HG03064 (cell line): ENCODE data around the gene OAS3.
A peak's percentile ranks its signal among the peaks of the same experiment; 100 is the strongest.
"Not testable (repeated sequence)": the region's sequence is repeated elsewhere in the genome, so short reads cannot be mapped to it uniquely, and the experiment has no call there.

Experiments
- ATAC-seq: cut with Tn5 transposase; IDR thresholded peaks from one replicate; pipeline ENCODE4 v1.9.1; 2021; ENCODE audit warnings: low read depth; ENCODE audit not compliant: unreplicated experiment

The OAS3 gene

DNA sequence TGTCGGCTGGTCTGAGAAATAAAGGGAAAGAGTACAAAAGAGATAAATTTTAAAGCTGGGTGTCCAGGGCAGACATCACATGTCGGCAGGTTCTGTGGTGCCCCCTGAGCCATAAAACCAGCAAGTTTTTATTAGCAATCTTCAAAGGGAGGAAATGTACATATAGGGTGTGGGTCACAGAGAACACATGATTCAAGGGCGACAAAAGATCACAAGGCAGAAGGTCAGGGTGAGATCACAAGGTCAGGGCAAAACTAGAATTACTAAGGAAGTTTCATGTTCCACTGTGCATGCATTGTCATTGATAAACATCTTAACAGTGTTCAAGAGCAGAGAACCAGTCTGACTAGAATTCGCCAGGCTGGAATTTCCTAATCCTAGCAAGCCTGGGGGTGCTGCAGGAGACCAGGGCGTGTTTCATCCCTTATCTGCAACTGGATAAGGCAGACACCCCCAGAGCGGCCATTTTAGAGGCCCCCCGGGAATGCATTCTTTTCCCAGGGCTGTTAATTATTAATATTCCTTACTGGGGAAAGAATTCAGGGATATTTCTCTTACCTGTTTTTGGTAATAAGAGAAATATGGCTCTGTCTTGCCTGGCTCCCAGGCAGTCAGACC is 11.7 kb upstream of the OAS3 start:
- not testable (repeated sequence) for ATAC-seq

DNA sequence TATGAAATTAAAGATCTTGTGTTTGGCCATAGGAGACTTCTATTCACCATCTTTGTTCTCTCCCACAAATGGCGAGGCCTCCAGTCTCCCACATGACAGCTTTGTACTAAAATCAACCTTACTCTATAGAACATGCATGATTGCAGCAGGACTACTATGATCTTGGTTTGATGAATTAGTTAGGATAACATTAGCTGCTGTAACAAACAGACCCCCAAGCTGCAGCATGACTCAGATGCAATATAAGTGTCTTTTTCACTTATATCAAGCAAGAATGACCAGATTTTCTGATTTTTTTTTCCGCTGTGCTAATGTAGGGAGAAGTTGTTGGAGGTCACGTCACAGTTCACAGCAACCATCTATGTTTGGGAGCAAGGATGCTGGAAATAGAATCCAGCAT is 10.8 kb upstream of the OAS3 start:
- ATAC-seq = no peak

DNA sequence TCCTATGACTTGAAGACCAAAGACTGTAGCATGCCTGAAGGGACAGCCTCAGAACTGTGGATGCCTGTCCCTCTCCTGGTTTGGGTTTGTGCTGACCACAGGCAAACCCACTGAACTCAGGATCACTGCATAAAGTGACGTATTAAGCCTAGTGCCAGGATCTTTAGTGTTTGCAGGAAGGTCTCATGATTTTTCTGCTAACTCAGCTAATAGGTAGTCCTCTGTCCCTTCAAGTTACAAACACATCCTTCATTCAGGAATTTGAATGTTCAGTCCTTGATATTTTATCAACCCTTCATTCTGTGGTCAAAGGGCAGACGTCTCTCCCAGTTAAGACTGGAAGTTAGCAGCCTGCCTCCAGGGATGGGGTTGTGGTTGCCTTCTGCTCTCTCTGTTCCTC is 10.3 kb upstream of the OAS3 start:
- no peak for ATAC-seq

DNA sequence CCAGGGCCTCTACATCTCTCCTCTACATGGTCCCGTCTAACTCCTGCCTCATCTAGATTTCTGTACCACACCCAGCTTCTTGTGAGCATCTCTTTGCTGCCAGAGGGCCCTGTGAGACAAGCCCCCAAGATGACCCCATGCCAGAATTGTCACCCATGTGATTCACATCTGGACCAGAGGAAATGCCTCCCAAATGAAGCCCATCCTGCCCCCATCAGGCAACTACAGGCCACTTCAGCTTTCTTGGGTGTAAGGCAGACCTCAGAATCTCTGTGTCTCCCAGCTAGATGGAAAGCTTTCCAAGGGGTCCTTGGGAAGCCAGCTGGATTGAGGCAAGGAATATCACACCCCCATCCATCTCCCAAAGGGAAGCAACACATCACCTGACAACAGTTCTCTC is 9.3 kb upstream of the OAS3 start:
- no peak for ATAC-seq

DNA sequence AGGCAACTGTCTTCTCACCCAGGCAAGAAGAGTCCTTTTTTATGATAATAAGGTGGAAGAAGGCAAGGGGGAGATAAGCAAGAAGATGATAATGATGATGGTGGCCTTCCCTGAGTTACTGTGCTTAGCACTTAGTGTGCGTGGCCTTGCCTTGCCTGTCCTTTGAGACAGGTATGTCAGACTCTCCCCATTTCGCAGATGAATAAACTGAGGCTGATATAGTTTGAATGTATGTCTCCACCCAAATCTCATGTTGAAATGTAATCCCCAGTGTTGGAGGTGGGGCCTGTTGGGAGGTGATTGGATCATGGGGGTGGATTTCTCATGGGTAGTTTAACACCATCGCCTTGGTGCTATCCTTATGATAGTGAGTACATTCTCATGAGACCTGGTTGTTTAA is 8.6 kb upstream of the OAS3 start:
- ATAC-seq = no peak

DNA sequence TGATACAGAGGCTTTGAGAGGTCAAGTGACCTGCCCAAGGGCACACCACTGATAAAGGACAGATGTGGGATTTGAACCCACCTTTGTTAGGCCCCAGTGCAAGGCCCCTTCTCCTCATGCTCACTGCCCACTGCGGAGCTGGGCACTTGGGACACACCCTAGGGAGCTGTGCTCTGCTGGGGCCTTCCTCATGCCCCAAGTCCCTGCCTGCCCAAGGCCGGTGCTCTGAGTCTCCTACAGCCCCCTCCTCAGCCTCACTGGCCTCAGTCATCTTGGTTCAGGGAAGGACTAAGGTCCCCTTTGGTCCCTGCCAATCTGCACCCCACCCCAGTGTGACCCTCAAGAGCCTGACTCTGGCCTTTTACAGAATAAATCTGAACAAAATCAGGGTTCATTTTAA is 7.9 kb upstream of the OAS3 start:
- ATAC-seq = no peak

DNA sequence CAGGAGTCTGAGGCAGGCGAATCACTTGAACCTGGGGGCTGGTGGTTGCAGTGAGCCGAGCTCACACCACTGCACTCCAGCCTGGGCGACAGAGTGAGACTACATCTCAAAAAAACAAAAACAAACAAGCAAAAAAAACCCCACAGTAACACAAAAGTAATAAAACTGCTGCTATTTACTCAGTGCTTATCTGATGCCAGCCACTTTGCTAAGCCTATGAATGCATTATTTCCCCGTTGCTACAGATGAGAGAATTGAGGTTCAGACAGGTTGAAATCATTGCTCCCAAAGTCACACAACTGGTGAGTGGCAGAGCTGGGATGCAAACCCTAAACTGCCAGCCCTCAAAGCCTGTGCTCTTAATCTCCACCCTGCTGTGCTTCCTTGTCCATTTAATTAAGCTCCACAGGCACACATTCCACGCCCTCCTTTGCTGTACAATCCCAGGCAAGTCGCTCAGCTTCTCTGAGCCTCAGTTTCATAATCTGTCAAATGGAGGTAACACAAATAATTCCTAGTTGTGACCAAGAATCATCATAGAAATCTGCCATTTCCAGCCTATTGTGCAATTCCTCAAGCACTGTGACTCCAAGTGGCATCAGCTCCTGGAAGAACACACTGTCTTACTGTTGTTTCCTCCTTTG is 5.7 kb upstream of the OAS3 start:
- no peak for ATAC-seq

DNA sequence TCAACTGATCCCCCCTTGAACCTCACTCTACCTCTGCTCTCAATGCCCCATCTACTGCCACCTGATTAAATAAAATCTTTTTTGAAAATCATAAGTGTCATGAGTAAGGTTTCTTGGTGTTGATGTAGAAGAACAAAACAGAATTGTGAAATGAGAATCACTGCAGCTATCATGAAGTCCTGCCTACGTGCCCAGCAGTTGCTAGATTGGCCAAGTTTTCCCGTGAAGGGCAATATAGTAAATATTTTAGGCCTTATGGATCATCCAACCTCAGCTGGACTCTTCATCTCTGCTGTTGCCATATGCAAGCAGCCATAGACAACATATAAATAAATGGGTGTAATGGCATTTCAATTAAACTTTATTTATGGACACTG is 5.2 kb upstream of the OAS3 start:
- no peak for ATAC-seq

DNA sequence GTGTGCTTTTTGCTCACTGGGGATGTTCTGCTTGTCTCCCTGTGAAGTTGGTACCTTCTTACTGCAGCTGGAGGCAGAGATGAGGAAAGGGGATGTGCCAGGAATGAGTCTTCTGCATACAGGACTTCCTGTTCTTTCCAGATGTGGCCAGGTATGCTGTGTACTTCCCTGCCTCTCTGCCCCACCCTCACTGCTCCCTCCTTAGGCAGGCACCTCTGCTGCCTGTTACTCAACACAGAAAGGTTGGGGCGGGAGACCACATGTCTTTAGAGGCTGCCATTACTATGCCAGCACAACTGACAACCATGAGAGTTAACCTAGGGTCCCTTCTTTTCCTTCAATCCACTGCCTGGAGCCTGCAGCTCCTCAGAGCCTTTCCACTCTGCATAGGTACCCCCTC is 2.0 kb upstream of the OAS3 start:
- ATAC-seq = no peak

DNA sequence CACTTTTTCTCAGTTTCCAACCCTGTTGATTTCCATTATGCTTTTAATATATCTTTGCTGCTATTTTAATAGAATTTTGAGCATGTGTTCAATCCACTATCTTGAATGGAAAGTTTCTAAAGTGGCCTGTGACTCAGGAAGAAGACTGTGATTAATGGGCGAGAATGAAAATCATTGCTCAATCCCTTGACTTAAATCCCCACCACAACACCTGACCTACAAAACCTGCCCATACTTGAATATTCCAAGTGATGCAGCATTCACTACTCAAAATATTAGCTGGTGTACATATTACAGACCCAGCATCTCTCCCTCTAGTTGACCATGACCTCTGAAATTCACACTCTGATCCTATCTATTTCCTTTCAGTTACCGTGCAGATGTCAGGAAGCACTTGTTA is 1.3 kb upstream of the OAS3 start:
- ATAC-seq = no peak

DNA sequence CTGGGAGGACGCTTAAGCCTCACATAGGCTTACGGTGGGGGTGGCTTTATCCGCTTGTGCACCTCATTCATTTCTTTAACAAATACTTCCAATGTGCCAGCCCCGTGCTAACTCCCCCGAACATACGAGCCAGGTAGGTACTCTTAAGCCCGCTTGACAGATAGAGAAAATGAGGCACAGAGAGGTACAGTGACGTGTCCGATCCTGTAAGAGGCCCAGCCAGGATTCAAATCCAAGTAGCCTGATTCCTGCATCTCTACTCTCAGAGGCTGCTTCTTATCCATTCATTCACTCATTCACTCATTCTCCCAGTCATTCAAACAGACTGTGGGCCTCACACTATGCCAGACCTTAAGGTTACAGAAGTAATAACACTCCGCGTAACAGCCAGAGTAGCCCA is 477 bp downstream of the OAS3 start:
- no peak for ATAC-seq

DNA sequence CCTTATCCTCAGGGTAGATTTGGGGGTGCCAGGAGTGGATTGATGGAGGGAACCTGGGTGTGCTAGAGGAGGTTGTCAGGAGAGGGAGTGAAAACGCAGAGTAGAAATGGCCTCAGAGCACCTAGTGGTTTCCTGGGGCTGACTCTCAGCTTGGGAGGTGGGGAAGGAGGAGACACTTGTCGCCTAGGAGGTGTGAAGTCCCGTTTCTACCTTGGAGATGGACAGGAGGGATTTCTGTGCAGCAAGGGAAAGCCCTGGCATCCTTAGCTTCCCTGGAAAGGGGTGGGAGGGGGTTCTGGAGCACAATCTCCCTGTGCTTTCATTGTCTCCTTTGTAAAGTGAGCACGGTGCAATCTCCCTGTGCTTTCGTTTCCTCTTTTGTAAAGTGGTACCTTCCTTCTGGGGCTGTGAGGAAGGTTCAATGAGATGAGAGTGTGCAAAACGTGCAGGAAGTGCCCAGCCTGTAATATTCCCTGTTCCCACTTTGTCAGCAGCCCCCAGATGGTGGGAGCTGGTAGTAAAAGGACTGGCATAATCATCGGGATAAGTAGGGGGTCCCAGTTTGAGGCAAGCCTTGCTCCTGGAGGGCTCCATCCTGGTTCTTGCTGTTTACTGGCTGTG is 1.6 kb downstream of the OAS3 start:
- ATAC-seq = peak; percentile 46

DNA sequence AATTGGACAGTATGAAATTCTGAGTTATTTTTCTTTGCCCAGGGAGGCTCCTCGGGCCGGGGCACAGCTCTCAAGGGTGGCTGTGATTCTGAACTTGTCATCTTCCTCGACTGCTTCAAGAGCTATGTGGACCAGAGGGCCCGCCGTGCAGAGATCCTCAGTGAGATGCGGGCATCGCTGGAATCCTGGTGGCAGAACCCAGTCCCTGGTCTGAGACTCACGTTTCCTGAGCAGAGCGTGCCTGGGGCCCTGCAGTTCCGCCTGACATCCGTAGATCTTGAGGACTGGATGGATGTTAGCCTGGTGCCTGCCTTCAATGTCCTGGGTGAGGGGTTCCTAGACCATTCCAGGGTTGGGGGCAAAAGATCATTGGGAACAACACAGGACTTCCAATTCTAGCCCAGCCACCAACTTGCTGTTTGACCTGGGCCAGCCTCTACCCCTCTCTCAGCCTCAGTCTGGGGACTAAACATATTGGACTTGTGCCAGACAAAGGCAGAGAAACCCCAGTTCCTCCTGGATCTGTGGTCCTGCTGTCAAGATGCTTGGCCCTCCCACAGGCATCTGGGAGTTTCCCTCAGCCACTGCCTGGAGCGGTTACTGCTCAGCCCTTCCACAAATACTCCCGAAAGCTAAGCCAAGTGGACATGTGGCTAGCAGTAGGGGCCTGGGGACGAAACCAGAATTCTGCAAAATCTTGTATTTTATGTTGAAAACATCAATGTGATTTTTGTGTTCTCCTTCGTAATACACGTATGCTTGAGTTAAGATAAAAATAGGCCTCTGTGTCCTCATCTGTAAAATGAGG is 3.5 kb downstream of the OAS3 start:
- ATAC-seq = no peak

DNA sequence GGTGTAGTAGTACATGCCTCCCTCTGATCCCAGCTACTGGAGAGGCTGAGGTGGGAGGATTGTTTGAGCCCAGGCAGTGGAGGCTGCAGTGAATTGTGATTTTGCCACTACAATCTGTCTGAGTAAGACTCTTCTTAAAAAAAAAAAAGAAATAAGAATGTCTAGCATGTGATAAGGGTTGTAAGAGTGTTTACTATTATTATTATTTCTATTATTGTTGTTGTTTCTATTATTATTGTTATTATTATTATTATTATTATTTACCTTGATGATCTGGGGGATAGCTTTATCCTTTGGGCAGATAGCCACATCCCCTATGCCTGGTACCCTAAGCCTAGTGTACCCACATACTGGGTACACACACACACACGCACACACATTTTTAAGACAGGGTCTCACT is 4.3 kb downstream of the OAS3 start:
- no peak for ATAC-seq

DNA sequence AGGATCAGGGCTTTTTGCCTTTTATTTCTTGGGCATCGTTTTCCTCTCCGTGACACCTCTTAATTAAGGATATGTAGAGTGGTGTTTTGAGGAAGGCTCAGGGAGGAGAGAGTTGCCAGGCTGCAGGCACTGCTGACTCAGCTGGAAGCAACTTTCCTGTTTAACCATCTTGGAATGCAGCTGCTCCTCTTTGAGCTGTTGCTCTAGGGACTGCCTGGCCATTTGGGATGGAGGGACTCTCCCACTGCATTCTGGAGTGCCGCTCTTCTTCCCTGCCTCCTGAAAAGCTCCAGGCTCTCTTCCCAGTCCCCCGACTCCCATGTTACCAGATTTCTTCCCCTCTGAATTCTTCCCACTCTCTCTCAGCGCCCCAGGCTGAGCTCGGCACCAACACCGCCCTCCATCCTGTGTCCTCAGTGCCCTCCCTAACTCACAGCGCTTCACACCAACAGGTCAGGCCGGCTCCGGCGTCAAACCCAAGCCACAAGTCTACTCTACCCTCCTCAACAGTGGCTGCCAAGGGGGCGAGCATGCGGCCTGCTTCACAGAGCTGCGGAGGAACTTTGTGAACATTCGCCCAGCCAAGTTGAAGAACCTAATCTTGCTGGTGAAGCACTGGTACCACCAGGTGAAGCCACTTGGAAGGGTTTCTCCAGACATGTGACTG is 5.9 kb downstream of the OAS3 start:
- ATAC-seq = no peak

DNA sequence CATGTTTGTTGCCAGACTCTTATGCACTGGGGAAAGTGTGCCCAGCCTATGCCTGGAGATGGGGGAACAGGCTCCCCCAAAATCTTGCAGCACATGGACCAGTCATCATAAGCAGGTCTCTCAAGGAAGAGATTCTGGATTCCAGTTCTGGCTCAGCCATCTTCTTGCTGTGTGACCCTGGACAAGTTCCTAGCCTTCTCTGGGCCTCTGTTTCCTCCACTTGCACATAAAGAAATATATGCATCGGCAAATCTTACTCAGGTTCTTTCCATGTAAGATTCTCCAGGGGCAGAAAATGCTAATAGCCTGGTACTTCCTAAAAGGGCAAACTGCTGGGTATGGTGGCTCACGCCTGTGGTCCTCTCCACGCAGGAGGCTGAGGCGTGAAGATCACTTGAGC is 7.2 kb downstream of the OAS3 start:
- no peak for ATAC-seq

DNA sequence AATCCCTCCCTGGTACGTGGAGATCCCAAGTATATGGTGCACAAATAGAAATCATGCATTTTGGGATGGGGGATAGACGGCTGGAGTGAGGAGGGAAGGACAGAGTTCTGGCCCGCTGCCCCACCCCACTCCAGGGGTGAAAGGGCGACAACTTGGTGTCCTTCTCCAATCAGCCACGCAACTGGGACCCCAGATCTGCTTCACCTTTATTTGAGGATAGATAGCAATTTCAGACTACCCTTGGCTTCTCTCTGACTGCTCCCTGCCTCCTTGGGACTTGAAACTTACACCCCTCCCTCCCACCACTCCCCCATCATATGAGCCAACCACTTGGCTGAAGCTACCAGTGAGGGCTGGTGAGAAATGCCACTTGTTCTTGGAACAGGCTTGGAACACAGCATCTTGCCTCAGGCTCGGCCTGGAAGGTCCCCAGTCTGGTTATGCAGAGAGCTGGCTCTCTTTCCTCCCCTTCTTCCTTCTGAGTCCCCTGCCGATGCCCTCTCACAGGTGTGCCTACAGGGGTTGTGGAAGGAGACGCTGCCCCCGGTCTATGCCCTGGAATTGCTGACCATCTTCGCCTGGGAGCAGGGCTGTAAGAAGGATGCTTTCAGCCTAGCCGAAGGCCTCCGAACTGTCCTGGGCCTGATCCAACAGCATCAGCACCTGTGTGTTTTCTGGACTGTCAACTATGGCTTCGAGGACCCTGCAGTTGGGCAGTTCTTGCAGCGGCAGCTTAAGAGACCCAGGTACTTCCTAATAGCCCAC is 8.1 kb downstream of the OAS3 start:
- no peak for ATAC-seq

DNA sequence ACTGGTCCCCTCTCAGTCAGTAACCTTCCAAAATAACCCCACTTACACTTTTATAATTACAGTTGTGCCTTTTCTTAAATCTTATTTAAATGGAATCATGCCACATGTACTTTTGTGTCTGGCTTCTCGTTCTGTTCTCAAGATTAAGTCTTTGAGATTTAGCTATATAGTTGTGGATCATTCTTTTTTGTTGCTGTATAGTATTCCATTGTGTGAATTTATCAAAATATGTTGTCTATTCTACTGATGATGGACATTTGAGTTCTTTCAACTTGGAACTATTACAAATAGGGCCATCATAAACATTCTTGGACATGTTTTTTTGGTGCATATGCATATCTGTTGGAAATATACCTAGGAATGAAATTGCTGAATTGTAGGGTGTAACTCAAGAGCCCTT is 9.0 kb downstream of the OAS3 start:
- no peak for ATAC-seq

DNA sequence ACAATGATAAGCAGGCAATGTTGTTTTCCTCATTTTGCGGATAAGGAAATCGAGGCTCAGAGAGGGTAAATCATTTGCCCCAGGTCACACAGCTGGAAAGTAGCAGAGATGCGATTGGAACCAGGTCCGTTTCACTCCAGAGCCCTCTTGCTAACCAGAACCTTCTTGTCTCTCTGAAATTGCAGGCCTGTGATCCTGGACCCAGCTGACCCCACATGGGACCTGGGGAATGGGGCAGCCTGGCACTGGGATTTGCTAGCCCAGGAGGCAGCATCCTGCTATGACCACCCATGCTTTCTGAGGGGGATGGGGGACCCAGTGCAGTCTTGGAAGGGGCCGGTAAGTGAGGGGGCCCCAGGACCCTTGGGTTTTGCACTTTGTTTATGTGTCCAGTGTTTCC is 9.5 kb downstream of the OAS3 start:
- ATAC-seq = no peak

DNA sequence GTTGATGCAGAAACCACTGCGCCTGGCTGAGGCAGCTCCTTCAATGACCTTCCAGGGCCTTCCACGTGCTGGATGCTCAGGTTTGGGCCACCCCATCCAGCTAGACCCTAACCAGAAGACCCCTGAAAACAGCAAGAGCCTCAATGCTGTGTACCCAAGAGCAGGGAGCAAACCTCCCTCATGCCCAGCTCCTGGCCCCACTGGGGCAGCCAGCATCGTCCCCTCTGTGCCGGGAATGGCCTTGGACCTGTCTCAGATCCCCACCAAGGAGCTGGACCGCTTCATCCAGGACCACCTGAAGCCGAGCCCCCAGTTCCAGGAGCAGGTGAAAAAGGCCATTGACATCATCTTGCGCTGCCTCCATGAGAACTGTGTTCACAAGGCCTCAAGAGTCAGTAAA is 10.5 kb downstream of the OAS3 start:
- no peak for ATAC-seq
